GM21576 (cell line): Measurements from ENCODE around the gene CHMP6.

Experiments
- ATAC-seq: cut with Tn5 transposase; IDR thresholded peaks from one replicate; pipeline ENCODE4 v1.9.1; 2021; ENCODE audit warnings: mild to moderate bottlenecking, moderate library complexity; ENCODE audit not compliant: unreplicated experiment

CHMP6 gene

DNA sequence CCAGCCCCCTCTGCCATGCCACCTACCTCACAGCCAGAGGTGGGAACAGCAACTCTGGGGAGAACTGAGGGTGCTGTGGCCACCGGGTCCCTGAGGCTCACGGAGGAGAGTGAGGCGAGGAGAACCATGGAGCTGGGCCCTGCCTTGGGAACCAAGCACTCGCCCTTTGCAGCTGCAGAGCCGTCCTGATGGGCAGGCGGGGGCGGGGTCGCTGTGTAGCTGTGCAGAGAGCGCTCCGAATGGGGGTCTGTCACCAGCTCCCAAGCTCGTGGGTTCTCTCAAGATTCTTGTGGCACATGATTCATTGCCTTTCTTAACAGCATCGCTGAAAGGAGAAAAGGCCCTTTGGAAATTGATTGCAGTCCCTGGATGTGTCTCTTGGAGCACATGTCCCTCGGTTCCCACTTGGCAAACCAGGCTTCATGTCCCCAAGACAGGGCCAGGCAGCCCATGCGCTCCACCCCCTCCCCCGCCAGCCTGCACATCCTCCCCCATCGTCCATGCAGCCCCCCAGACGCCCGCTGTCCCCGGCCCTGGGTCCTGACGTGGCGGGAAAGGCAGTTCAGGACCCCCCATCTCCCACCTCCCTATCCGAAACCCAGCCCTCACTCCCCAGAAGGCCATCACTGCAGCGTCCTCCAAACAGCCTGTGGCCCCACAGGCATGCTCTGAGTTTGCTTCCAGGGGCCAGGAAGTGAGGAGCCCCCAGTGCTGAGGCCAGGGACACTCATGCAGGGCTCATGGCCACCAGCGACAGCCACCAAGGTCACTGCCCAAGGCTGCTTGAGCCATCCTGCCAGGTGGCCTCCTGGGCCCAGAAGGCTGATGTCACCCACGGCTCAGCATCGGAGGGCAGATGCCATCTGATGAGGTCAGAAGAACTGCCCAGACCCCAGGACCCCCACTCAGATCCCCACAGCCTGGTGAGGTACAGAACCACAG, 20.6 kb upstream of the CHMP6 start:
- no peak for ATAC-seq

DNA sequence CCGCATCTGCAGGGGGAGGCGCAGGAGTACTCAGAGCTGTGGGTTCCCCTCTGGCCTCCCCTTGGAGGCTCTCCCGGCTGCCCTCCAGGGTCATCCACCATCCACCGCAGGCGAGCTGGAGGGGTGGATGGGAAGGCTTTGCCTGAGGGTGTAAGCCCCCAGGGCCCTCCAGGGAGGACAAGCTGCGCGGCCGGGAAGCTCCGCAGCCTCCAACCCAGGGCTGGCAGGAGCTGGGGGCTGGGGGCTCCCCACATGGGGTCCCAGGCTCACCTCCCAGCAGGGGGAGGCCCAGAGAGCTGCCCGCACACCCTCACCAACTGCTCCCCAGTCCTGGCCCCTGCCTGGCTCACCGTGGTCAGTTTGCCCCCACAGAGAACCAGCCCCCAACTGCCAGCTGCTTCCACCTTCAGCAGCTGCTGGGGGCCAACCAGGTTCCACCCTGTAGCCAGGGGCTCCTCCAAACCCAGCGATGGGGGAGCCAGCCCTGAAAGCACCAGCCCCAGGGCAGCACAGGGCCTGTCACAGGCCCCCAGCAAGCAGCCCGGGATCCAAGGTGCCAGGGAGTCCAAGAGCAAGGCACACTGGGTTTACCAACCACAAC, 19.8 kb upstream of the CHMP6 start:
- no peak for ATAC-seq

DNA sequence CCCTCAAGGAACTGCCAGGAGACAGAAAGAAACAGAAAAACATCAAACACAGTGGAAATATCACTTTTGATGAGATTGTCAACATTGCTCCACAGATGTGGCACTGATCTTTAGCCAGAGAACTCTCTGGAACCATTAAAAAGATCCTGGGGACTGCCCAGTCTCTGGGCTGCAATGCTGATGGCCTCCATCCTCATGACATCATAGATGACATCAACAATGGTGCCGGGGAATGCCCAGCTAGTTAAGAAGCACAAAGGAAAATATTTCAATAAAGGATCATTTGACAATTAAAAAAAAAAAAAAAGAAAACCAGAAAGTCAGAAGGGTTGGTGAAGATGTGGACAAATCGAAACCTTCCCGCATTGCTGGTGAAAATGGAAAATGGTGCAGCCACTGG, 14.9 kb upstream of the CHMP6 start:
- no peak for ATAC-seq

DNA sequence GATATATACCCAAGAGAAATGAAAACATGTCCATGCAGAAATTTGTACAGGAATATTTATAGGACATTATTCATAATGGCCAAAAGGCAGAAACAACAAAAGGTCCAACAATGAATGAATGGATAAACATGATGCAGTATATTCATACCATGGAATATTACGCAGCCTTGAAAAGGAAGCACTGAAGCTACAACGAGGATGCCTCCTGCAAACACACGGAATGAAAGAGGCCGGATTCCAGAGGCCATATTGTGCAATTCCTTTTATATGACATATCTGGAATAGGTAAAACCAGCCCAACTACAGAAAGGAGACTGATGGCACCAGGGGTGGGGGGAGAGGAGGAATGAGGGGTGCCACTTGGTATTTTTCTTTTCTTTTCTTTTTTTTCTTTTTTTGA, 14.5 kb upstream of the CHMP6 start:
- ATAC-seq: no peak

DNA sequence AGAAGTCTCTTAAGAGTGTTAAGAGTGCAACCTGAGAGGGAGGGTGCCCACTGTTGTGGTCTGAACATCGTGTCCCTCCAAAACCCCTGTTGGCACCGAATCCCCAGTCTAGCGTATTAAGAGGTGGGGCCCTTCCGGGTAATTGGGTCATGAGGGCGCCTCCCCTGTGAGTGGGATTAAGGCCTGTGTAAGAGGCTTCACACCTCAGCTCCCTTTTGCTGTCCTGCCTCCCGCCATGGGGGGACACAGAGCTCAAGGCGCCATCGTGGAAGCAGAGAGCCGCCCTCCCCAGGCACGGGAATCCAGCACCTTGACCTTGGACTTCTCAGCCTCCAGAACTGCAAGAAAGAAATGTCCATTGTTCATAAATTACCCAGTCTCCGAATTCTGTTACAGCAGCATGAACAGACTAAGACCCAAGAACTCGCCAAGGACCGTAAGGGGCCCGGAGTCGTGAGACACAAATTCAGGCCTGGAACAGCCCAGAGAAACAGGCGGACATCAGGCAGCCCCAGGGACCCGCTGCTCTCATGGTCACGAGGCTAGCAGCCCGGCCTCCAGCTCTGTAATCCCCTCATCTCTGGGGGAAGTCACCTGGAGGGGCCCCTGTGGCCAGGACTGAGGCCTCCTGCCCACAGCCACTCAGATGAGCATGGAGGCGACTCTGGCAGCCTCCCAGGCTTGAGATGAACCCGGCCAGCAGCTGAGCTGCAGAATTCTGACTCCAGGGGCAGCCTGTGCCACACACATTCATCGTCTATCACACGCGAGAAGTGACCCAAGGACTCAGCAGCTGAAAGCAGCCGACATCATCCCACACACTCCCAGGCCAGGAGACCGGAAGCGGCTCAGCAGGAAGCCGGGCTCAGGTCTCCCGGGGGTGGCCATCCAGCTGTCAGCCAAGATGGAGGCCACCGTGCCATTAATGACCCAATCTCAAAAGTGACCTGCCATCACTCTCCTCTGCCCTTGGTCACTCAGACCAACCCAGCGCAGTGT, 12.8 kb upstream of the CHMP6 start:
- no peak for ATAC-seq

DNA sequence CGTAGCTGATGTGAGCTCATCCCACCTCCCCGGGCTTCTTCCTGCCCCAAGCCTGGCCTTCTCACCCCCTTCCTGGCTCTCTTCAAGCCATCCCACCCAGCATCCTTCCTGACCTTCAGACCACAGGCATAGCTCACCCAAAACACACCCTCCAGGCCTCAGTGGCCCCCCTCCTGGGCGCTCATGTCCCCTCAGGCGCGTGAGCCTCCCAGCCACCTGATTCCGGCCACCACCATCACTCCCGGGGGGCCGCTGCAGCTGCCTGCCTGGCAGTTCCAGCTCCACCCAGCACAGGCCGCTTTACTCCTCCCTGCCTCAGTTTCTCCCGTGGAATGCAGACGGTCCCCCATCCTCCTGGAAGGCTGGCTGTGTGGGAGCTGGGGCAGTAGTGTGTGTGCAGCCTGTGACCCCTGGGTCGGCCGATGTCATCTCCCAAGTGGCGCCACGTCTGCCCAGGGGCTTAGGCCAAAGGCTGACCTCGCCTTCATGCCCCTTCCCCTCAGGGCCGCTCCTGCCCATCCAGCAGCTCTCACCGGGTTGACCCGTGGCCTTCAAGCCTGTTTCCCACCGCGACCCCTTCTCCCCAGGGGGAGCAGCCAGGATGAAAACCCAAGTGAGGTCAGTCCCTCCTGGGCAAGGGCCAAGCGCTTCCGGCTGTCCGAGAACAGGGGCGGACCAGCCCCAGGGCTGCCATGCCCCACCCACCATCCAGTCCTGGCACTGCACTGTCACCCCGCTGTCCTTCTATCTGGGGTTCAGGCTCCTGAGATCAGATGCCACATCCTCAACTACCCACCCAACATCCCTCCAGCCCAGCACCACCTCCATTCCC, 11.9 kb upstream of the CHMP6 start:
- ATAC-seq: no peak

DNA sequence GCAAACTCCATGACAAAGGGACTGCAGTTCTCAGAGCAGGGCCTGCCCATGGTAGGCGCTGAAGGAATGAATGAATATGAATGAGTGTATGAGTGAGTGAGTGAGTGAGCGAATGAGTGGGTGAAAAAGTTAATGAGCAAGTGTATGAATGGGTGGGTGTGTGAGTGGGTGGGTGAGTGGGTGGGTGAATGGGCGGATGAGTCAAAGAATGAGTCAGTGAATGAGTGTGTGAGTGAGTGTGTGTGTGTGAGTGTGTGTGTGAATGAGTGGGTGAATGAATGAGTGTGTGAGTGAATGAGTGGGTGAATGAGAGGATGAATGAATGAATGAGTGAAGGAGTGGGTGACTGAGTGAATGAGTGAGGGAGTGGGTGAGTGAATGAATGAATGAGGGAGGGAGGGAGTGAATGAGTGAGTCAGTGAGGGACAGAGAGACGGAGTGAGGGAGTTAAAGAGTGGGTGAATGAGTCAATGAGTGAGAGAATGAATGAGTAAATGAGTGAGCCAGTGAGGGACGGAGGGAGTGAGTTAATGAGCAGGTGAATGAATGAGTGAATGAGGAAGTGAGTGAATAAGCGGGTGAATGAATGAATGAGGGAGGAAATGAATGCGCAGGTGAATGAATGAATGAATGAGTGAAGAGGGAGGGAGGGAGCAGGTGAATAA, 11.1 kb upstream of the CHMP6 start:
- no peak for ATAC-seq

DNA sequence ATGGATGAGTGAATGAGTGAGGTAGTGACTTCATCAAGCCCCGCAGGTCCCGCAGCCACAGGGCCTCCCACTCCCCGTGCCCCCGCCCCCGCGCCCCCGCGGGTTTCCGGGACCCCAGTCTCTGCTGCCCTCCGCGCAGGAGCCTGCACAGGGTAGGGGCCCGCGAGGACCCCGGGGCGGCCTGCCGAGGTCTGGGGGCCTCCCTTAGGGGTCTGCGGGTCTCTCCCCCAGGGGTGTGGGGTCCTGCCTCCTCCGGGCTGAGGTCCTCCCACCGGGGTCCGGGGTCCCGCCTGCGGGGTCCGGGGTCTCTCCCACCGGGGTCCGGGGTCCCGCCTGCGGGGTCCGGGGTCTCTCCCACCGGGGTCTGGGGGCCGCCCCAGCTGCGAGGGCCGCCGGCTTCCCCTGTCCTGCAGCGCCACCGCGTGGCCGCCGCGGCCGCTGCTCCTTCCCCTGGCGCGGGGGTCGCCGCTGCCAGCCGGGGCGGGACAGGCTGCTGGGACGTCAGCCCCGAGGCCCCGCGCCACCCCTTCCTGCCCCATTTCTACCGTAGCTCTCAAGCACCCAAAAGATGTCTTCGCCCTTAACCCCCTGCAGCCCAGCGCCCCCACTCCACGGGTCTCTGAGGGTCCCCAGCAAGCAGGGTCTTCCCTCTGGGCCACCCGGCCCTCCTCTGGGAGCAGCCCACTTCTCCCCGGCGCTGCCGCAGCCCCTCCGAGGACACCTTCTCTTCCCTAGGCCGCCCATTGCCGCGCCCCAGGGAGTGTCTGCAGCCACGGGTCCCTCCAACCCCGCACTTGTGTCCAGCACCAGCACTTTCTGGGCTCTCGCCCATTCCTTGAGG, 10.4 kb upstream of the CHMP6 start:
- no peak for ATAC-seq

DNA sequence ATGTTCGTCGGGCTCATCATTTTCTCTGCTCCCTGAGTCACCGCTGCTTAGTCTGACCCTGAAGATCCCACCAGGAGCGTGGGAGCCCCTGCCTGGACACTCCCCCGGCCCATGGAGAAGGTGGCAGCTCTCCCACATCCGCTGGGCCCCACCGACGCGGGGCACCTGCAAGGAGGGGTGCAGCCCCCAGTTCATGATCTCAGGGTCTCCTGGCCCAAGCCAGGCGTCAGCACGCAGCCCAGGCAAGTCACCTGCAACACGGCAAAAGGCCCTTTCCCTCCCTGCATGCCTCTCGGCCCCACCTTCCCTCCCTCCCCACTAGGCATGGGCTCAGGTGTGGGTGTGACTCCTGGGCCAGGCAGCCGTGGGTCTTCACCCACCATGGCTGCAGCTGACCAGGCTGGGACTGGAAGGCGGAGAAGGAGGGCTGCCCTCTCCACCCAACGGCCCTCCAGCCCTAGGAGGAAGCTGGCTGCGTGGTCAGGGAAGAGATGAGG, 9.7 kb upstream of the CHMP6 start:
- no peak for ATAC-seq

DNA sequence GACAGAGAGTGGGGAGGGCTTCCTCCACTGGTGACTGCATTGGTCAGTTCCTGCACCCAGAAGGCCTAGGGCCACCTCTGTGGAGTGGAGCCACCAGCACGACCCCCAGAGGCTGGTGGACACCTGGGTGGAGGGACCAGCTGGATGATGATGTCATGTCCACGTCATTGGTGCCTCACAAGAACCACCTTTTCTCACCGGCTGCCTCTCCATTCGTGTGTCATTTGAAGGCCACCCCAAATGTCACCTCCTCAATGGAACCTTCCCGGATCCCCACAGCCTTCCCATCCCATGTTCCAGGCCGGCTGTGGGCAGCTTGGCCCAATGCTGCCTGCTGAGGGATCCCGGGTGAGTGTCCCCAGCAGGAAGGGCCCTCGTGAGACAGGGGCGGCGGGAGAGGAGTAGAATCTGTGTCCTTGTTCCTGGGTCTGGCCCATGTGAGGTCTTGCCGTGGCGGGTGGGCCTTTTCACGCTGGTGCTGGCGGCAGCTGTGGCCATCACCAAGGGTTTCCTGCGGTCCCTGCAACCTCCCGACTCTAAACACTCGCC, 9.1 kb upstream of the CHMP6 start:
- no peak for ATAC-seq

DNA sequence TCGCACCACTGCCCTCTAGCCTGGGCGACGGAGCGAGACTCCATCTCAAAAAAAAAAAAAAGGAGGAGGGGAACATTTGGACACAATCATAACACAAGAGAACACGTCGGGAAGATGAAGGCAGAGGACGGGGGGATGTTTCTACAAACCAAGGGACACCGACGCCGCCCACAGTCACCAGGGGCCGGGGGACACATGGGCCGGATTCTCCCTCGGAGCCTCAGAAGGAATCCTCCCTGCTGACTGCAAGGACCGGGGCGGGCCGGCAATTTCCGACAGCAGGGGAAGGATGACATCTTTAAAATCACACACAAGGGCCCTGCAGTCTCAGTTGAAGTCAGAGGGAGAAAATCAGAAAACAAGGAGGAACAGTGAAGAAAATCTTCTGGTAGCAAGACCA, 8.1 kb upstream of the CHMP6 start:
- ATAC-seq: no peak

DNA sequence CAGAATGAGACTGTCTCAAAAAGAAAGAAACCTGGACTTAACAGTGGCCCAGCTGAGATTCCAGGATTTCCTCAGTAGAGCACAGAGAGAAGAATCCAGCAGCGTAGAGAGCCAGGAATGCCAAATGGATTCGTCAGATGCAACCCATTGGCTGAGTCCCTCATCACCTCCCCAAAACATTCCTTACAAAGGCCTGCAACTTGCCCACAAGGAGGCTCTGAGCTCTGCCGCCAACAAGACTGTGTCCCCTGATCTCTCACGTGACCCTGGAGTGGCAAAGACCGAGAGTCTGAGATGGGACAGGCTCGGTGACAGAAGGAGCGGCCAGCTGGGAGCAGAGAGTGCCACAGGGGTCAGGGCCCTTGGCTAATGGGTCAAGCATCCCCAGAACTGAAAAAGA, 6.9 kb upstream of the CHMP6 start:
- no peak for ATAC-seq

DNA sequence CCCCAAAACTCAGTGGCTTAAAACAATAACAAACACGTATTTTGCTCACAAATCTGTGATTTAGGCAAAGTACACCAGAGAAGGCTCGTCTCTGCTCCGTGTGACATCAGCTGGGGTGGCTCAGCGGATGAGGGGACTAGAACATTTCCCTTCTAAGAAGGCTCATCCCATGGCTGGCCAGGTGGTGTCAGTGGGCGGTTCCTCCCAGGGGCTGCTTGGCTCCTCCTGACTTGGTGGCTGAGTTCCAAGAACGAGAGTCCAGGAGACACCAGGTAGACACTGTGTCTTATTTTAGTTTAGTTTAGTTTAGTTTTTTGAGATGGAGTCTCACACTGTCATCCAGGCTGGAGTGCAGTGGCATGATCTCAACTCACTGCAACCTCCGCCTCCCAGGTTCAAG, 5.6 kb upstream of the CHMP6 start:
- ATAC-seq: no peak

DNA sequence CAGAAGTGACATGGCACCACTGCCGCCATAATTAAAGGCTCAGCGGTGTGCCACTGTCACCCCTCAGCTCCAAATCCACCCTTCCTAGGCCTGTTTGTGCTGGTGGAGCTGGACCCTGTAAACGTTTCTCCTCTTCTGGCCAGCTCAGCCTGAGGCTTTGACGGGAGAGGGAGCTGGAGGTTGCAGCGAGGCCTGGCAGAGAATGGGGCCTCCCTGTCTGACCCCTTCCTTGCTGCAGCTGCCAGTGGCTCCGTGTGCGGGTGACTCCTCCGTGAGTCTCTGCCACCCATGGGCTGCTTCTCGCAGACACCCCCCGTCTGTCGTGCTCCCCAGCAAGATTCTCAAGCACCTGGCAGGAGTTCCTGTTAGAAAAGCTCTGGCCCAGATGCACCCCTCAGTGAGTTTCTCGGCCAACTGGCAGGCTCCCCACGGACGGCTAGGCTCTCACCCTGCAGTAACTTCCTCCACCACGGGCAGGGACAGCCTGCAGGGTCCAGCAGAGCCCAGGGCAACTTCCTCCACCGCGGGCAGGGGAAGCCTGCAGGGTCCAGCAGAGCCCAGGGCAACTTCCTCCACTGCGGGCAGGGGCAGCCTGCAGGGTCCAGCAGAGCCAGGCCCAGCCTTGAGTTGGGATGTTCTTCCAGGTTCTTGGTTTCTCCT, 4.7 kb upstream of the CHMP6 start:
- ATAC-seq: no peak

DNA sequence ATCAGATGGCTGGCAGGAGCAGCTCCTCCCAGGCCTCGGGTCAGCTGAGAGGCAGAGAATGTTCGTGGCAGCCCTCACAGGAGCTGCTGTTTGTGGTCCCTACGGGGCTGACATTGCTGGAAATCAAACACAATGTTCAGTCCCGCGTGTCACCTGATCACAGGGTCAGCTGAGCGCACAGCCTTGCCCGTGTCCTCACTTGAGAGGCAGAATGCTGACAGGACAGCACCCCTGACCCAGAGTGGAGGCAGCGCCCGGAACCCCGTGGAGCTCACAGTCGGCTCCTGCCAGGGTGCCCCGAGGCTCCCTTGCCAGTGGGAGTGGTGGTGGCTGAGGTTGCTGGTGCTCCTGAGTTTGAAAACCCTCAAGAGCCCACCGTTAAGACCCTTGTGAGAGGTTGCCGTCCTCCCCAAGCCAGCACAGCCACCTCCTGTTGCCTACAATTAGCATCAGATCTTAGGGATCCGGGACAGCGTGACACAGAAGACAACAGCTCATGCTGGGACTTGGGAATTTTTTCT, 3.6 kb upstream of the CHMP6 start:
- no peak for ATAC-seq

DNA sequence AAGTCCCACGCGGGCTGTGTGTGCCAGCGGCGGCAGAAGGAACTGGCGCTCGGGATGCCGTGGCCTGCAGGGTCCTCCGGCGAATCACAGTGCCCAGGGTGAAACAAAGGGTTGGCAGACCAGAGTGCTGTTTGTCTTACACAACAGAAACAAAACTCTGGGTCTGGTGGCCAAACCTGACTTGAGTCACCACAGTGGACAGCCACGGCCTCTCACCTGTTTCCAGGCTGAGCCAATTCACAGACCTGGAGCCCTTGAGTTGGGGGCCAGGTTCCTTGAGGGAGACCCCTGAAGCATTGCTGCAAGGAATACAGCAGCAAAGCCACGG, 2.1 kb upstream of the CHMP6 start:
- no peak for ATAC-seq

DNA sequence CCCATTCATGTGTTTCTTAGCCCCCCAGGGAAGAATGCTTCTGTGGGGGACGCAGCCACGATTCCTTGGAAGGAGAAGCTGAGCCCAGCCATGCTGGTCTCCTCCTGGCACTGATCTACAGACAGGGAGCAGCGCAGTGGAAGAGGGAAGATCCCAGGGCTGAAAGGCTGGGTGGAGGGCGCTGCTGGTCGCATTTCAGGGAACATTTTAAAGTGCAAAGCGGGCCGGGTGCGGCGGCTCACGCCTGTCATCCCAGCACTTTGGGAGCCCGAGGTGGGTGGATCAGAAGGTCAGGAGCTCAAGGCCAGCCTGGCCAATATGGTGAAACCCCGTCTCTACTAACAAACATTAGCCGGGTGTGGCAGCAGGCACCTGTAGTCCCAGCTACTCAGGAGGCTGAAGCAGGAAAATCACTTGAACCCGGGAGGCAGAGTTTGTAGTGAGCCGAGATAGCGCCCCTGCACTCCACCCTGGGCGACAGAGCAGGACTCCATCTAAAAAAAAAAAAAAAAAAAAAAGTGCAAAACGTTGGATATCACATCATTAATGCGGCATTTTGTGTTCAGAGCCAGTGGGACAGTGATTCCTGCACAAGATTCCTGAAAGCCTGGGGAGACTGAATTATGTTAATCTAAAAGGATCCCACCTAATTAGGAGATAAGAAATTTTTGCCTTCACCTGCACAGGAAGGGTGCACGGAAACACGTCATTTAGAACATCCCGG, 558 bp upstream of the CHMP6 start:
- no peak for ATAC-seq
